GM04504 (cell line): ENCODE data around the gene MED27.

Experiments used
- DNase-seq: peaks from one replicate; pipeline ENCODE4 v3.0.0-alpha.2; 2012; ENCODE audit warnings: low read depth

The MED27 gene

GRCh38 chr9:131854334-131854733, 225.3 kb downstream of the MED27 start:
- no peak for DNase-seq

GRCh38 chr9:131853434-131853833, 226.2 kb downstream of the MED27 start:
- DNase-seq: no peak

GRCh38 chr9:131851414-131851813, 228.3 kb downstream of the MED27 start:
- no peak for DNase-seq

- DNase-seq: no peak
Observed at GRCh38 chr9:131849391-131849790, 230.3 kb downstream of the MED27 start.

GRCh38 chr9:131848570-131849160, 231.0 kb downstream of the MED27 start:
- no peak for DNase-seq

- no peak for DNase-seq
Observed at GRCh38 chr9:131847665-131848354, 231.9 kb downstream of the MED27 start.

GRCh38 chr9:131845305-131846298, 234.1 kb downstream of the MED27 start:
- no peak for DNase-seq

- no peak for DNase-seq
Observed at GRCh38 chr9:131844745-131845118, 234.9 kb downstream of the MED27 start.

GRCh38 chr9:131843989-131844744, 235.5 kb downstream of the MED27 start:
- no peak for DNase-seq

GRCh38 chr9:131841765-131842318, 237.8 kb downstream of the MED27 start:
- DNase-seq: no peak

GRCh38 chr9:131840751-131841702, 238.6 kb downstream of the MED27 start:
- DNase-seq: no peak

- DNase-seq: no peak
Observed at GRCh38 chr9:131840220-131840619, 239.4 kb downstream of the MED27 start.

GRCh38 chr9:131839281-131840084, 240.2 kb downstream of the MED27 start:
- peak; percentile 62 for DNase-seq

GRCh38 chr9:131838530-131839280, 241.0 kb downstream of the MED27 start:
- no peak for DNase-seq

GRCh38 chr9:131837836-131838235, 241.8 kb downstream of the MED27 start:
- DNase-seq: no peak

- DNase-seq: no peak
Observed at GRCh38 chr9:131837316-131837715, 242.4 kb downstream of the MED27 start.

- no peak for DNase-seq
Observed at GRCh38 chr9:131836607-131837315, 242.9 kb downstream of the MED27 start.

GRCh38 chr9:131836021-131836420, 243.6 kb downstream of the MED27 start:
- DNase-seq: no peak
